Spleen (tissue), 7 donors: ENCODE results near the gene PKIB.

ENCODE experiments used
- POLR2A ChIP-seq, 3 donors: fragments of 450-650 bp; IDR thresholded peaks; one replicate each; pipeline ENCODE4 v1.5.1; 2017; ENCODE audit warnings: antibody characterized with exemption in 3 of 3, mild to moderate bottlenecking in 1 of 3
- POLR2AphosphoS5 ChIP-seq, 3 donors: sonication (generic); formaldehyde crosslinking; IDR thresholded peaks; one replicate each; pipeline ENCODE4 v1.5.1; 2017; ENCODE audit warnings: antibody characterized with exemption in 3 of 3
- TF ChIP-seq, protein P1 (sequence below), 11 experiments: fragments of 200-600 bp in 7 of 11; fragments of 450-650 bp in 4 of 11; sonication (generic) in 4 of 11; IDR thresholded peaks in 8 of 11; conservative IDR thresholded peaks in 3 of 11; 1 replicate in 7 of 11; 2 replicates in 4 of 11; pipeline versions ENCODE4 v1.4.0 to v1.8.0; 2016 to 2021; ENCODE audit warnings: antibody characterized with exemption in 11 of 11, inconsistent platforms in 4 of 11, mild to moderate bottlenecking in 1 of 11
- donor health status: DM: no; HTN: no; CAD: no; lungs with moderate emphysema.
- donor health status: DM: no; HTN: no; CAD: no.
- donor health status: DM: no; HTN: no; CAD: no.

DNA sequence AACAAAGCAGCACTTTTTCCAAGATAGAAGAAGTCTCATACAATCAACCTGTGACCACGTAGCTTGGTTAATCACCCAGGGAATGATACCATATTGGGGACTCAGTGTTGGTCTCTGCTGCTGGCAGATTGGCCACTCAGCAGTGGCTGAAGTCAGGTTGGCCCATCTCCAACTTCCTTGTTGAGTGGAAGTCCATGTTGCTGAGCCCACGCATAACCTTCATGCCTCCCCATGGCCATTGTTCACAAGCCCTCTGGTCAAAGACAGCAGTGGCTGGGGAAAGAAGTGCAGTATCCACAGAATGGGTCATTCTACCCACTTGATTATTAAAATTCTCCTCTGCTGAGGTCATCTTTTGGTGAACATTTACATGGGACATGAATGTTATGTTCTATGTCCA is 38.5 kb downstream of the PKIB start:
- TF ChIP-seq POLR2A (IDR thresholded peaks at IDR 0.05) (no peak), POLR2AphosphoS5 (IDR thresholded peaks at IDR 0.05) (no peak)
- TF ChIP-seq, protein P1, sequence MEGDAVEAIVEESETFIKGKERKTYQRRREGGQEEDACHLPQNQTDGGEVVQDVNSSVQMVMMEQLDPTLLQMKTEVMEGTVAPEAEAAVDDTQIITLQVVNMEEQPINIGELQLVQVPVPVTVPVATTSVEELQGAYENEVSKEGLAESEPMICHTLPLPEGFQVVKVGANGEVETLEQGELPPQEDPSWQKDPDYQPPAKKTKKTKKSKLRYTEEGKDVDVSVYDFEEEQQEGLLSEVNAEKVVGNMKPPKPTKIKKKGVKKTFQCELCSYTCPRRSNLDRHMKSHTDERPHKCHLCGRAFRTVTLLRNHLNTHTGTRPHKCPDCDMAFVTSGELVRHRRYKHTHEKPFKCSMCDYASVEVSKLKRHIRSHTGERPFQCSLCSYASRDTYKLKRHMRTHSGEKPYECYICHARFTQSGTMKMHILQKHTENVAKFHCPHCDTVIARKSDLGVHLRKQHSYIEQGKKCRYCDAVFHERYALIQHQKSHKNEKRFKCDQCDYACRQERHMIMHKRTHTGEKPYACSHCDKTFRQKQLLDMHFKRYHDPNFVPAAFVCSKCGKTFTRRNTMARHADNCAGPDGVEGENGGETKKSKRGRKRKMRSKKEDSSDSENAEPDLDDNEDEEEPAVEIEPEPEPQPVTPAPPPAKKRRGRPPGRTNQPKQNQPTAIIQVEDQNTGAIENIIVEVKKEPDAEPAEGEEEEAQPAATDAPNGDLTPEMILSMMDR (IDR thresholded peaks at IDR 0.05 in 8 of 11, conservative IDR thresholded peaks at IDR 0.05 in 3 of 11) = no peak
